ENCODE data around the gene ATP6V1B1.

Gene ATP6V1B1

DNA sequence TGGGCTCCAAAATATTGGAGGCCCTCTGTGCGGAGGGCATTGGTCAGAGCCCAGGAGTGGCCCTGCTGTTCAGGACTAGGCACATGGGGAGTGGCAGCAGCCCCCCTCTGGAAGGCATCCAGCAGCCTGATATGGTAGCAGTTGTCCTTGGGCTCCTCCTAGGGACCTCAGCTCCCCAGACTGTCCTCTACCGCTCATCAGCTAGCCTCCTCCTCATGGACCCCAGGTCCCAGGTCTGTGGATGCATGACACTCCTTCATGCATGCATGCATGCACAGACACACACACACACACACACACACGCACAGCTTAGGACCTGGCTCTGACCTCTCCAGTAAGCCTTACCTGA, 15.4 kb upstream of the ATP6V1B1 start:
- H3K9me3 ChIP-seq (ENCODE audit: low read length): no peaks in the 10 kb centered on the region
- no peak overlapping the region for H3K4me3 ChIP-seq (ENCODE audit: low read depth in 1 of 2, low read length in 2 of 2)
- no peaks in the 10 kb centered on the region for H3K36me3 ChIP-seq (ENCODE audit: insufficient read depth, low read length)
- H3K27ac ChIP-seq (ENCODE audit: low read depth, low read length): no peak overlapping the region
- no peak overlapping the region for H3K9ac ChIP-seq (ENCODE audit: low read length)
- peaks cover 0 to 13% of the 10 kb centered on the region in 2 donors for H3K27me3 ChIP-seq (ENCODE audit: control insufficient read depth in 1 of 2, insufficient read depth in 2 of 2, low read length in 2 of 2)
- H3K4me1 ChIP-seq (ENCODE audit: insufficient read depth, low read length): no peaks in the 10 kb centered on the region

GRCh38 chr2:70921031-70921430, 14.7 kb upstream of the ATP6V1B1 start:
- no peak overlapping the region for H3K4me3 ChIP-seq (ENCODE audit: low read depth in 1 of 2, low read length in 2 of 2)
- no peak overlapping the region for H3K9ac ChIP-seq (ENCODE audit: low read length)
- no peak overlapping the region for H3K27ac ChIP-seq (ENCODE audit: low read depth, low read length)
- H3K27me3 ChIP-seq (ENCODE audit: control insufficient read depth in 1 of 2, insufficient read depth in 2 of 2, low read length in 2 of 2): peaks cover 0 to 13% of the 10 kb centered on the region in 2 donors
- H3K36me3 ChIP-seq (ENCODE audit: insufficient read depth, low read length): no peaks in the 10 kb centered on the region
- no peaks in the 10 kb centered on the region for H3K4me1 ChIP-seq (ENCODE audit: insufficient read depth, low read length)
- no peaks in the 10 kb centered on the region for H3K9me3 ChIP-seq (ENCODE audit: low read length)

- no peak overlapping the region for H3K9ac ChIP-seq (ENCODE audit: low read length)
- no peaks in the 10 kb centered on the region for H3K9me3 ChIP-seq (ENCODE audit: low read length)
- peaks cover 0 to 13% of the 10 kb centered on the region in 2 donors for H3K27me3 ChIP-seq (ENCODE audit: control insufficient read depth in 1 of 2, insufficient read depth in 2 of 2, low read length in 2 of 2)
Observed at GRCh38 chr2:70921839-70922234, 13.9 kb upstream of the ATP6V1B1 start.

GRCh38 chr2:70922235-70923234, 13.2 kb upstream of the ATP6V1B1 start:
- Histone ChIP-seq H3K27me3 (ENCODE audit: control insufficient read depth in 1 of 2, insufficient read depth in 2 of 2, low read length in 2 of 2) (peaks cover 0 to 13% of the 10 kb centered on the region in 2 donors), H3K9ac (ENCODE audit: low read length) (no peak overlapping the region), H3K4me1 (ENCODE audit: insufficient read depth, low read length) (no peaks in the 10 kb centered on the region), H3K36me3 (ENCODE audit: insufficient read depth, low read length) (no peaks in the 10 kb centered on the region), H3K4me3 (ENCODE audit: low read depth in 1 of 2, low read length in 2 of 2) (no peak overlapping the region), H3K27ac (ENCODE audit: low read depth, low read length) (no peak overlapping the region), H3K9me3 (ENCODE audit: low read length) (no peaks in the 10 kb centered on the region)

More at GRCh38 chr2:70921839-70922234, 13.9 kb upstream of the ATP6V1B1 start:
- Histone ChIP-seq H3K36me3 (ENCODE audit: insufficient read depth, low read length) (no peaks in the 10 kb centered on the region), H3K4me1 (ENCODE audit: insufficient read depth, low read length) (no peaks in the 10 kb centered on the region), H3K4me3 (ENCODE audit: low read depth in 1 of 2, low read length in 2 of 2) (no peak overlapping the region), H3K27ac (ENCODE audit: low read depth, low read length) (no peak overlapping the region)

DNA sequence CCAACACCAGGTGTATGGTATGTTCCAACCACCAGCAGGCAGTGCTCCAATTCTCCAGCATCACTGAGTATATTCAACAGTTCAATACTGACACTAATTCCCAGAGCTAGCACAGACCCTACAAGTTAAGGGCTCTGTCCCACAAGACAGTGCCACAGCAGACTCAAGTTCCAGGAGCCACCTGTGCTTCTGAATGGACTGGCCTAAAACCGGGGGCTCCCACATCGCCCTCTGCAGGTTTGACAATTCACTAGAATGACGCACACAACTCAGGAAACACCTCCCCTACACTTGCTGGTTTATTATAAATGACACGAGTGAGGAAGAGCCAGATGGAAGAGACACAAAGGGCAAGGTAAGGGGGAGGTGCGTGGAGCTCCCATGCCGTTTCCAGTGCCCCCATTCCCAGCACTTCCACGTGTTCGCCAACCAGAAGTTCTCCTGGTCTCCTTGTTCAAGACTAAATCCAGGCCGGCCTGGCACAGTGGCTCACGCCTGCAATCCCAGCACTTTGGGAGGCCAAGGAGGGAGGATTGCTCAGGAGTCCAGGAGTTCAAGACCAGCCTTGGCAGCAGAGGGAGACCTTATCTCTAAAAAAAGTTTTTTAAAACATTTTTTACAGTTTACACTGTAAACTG, 12.2 kb upstream of the ATP6V1B1 start:
- no peaks in the 10 kb centered on the region for H3K9me3 ChIP-seq (ENCODE audit: low read length)
- H3K27ac ChIP-seq (ENCODE audit: low read depth, low read length): no peak overlapping the region
- no peaks in the 10 kb centered on the region for H3K36me3 ChIP-seq (ENCODE audit: insufficient read depth, low read length)
- no peak overlapping the region for H3K4me3 ChIP-seq (ENCODE audit: low read depth in 1 of 2, low read length in 2 of 2)
- H3K9ac ChIP-seq (ENCODE audit: low read length): no peak overlapping the region
- H3K4me1 ChIP-seq (ENCODE audit: insufficient read depth, low read length): no peaks in the 10 kb centered on the region
- peaks cover 0 to 13% of the 10 kb centered on the region in 2 donors for H3K27me3 ChIP-seq (ENCODE audit: control insufficient read depth in 1 of 2, insufficient read depth in 2 of 2, low read length in 2 of 2)

DNA sequence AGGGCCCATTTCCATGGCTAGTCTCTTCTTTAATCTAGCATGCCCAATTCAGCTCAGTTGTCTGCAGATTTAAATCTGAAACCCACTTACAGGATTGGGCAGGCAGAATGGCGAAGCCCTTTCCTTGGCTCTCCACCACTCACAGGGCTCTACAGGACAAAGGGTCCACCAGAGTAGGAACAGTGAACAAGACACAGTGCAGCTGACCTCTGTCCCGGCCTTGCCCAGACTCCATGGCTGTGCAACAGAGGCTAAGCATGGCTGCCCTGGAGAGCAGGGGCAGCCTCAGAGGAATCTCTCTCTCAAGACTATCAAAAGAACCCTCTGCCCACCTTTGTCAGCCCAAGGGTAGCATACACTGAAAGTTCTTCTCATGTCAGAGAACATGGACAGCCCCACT, 9.7 kb upstream of the ATP6V1B1 start:
- Histone ChIP-seq H3K9me3 (ENCODE audit: low read length) (no peaks in the 10 kb centered on the region), H3K27me3 (ENCODE audit: control insufficient read depth in 1 of 2, insufficient read depth in 2 of 2, low read length in 2 of 2) (peaks cover 0 to 7% of the 10 kb centered on the region in 2 donors), H3K27ac (ENCODE audit: low read depth, low read length) (no peak overlapping the region), H3K9ac (ENCODE audit: low read length) (no peak overlapping the region), H3K4me1 (ENCODE audit: insufficient read depth, low read length) (no peaks in the 10 kb centered on the region), H3K36me3 (ENCODE audit: insufficient read depth, low read length) (no peaks in the 10 kb centered on the region), H3K4me3 (ENCODE audit: low read depth in 1 of 2, low read length in 2 of 2) (no peak overlapping the region)

DNA sequence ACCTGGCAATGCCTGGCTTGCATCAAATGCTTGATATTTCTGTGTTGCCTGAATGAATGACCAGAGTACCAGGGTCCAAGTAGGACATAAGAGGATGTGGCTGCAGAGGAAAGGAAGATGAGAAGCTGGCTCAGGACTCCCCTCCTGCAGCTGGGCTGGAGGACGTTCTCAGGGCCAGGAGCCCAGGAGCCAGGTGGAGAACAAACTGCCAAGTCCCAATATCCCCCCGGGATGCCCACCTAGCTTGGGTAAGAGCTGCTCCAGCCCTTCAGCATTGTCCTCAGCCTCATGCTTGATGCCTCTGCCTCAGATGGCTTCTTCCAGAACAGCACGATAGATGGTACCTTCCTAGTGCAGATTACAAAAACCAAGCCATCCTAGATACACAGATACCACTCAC, 8.6 kb upstream of the ATP6V1B1 start:
- Histone ChIP-seq H3K4me1 (ENCODE audit: insufficient read depth, low read length) (no peaks in the 10 kb centered on the region), H3K9ac (ENCODE audit: low read length) (no peak overlapping the region), H3K27me3 (ENCODE audit: control insufficient read depth in 1 of 2, insufficient read depth in 2 of 2, low read length in 2 of 2) (peaks cover 0 to 7% of the 10 kb centered on the region in 2 donors), H3K36me3 (ENCODE audit: insufficient read depth, low read length) (no peaks in the 10 kb centered on the region), H3K4me3 (ENCODE audit: low read depth in 1 of 2, low read length in 2 of 2) (no peak overlapping the region), H3K27ac (ENCODE audit: low read depth, low read length) (no peak overlapping the region), H3K9me3 (ENCODE audit: low read length) (no peaks in the 10 kb centered on the region)

DNA sequence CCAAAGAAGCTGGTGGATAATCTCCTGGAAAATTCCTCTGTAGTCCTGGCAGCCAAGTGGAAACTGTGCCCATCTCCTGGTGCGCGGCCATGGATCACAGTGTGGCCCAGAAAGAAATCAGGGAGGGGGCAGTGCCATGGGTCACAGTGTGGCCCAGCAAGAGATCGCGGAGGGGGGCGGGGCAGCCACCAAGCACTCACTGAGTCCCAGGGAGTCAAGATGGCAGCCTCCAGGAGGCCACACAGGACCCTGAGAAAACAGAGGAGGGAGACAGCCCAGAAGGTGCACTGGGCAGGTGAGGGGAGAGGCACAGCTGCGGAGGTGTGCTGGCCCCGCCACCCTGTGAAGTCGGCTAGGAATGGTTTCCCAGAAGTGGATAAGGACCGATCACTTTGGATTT, 8.1 kb upstream of the ATP6V1B1 start:
- Histone ChIP-seq H3K27ac (ENCODE audit: low read depth, low read length) (no peak overlapping the region), H3K9me3 (ENCODE audit: low read length) (no peaks in the 10 kb centered on the region), H3K36me3 (ENCODE audit: insufficient read depth, low read length) (no peaks in the 10 kb centered on the region), H3K4me3 (ENCODE audit: low read depth in 1 of 2, low read length in 2 of 2) (no peak overlapping the region), H3K9ac (ENCODE audit: low read length) (no peak overlapping the region), H3K4me1 (ENCODE audit: insufficient read depth, low read length) (no peaks in the 10 kb centered on the region), H3K27me3 (ENCODE audit: control insufficient read depth in 1 of 2, insufficient read depth in 2 of 2, low read length in 2 of 2) (peaks cover 0 to 6% of the 10 kb centered on the region in 2 donors)

DNA sequence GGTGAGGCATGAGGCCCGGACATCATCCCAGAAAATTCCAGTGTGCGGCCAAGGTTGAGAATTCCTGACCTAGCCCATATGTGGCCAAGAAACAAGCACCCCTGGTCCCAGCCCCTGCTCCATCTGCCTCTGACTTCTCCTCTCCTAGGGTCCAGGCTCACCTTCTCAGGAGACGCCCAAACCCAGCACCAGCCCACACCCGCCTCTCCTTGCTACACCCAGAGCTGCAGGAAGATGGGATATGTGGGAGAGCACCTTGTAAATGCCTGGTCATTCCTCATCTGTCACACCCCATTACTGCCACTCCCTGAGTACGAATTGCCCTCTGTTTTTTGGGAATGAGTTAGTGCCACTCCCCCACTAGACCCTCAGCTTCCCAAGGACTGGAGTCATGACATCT, 7.3 kb upstream of the ATP6V1B1 start:
- Histone ChIP-seq H3K4me3 (ENCODE audit: low read depth in 1 of 2, low read length in 2 of 2) (no peak overlapping the region), H3K36me3 (ENCODE audit: insufficient read depth, low read length) (no peaks in the 10 kb centered on the region), H3K4me1 (ENCODE audit: insufficient read depth, low read length) (no peaks in the 10 kb centered on the region), H3K27me3 (ENCODE audit: control insufficient read depth in 1 of 2, insufficient read depth in 2 of 2, low read length in 2 of 2) (peaks cover 0 to 6% of the 10 kb centered on the region in 2 donors), H3K9ac (ENCODE audit: low read length) (no peak overlapping the region), H3K9me3 (ENCODE audit: low read length) (no peaks in the 10 kb centered on the region), H3K27ac (ENCODE audit: low read depth, low read length) (no peak overlapping the region)

DNA sequence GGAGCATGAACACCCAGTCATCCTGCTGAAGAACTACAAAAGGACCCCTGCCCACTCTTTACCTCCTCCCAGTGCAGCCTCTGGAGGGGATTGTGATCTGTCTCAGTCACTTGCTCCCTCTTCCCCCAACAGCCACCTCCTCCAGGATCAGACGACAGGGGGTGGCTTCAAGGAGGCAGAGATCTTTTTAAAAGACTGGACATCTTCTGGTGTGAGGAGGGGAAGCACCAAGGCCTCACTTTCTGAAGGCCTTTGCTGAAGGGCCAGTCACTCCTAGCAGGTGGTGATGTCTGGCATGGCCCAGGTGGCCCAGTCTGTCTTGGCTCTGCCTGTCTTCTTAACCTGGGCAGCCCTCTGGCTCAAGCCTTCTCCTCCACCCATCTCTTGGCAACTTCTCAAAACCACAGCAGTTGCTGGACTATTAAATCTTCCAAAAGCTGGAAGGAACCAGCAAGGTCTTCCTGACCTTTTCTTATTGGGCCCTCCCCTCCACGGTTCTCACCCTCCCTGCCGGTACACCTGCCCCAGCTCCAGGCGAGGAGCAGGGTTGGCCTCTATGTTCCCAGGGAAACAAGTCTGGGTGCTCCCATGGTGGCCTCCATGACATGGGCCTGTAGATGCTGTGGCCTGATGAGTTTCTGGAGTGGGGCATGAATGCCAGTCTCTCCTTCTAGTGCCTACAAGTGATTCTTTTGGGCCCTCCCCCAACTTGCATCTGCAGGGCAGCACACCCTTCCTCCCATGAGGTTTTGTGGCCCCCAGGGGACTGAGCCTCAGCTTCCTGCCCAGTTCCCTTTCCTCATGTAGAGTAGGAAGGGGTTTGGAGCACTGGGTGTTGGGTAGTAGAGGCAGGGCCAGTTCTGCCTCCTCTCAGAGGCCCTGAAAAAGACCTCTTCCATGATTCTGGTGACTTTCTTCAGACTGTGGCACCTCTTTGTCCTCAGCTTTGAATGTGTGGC, 5.0 kb upstream of the ATP6V1B1 start:
- Histone ChIP-seq H3K4me3 (ENCODE audit: low read depth in 1 of 2, low read length in 2 of 2) (no peak overlapping the region), H3K4me1 (ENCODE audit: insufficient read depth, low read length) (no peaks in the 10 kb centered on the region), H3K36me3 (ENCODE audit: insufficient read depth, low read length) (no peaks in the 10 kb centered on the region), H3K9ac (ENCODE audit: low read length) (no peak overlapping the region), H3K9me3 (ENCODE audit: low read length) (no peaks in the 10 kb centered on the region), H3K27me3 (ENCODE audit: control insufficient read depth in 1 of 2, insufficient read depth in 2 of 2, low read length in 2 of 2) (peaks cover 0 to 6% of the 10 kb centered on the region in 2 donors), H3K27ac (ENCODE audit: low read depth, low read length) (no peak overlapping the region)
